ENCODE results near the gene WFDC5.

Gene WFDC5

GRCh38 chr20:45070932-45071632, 43.9 kb downstream of the WFDC5 start (continued):
- TF ChIP-seq, protein P1, sequence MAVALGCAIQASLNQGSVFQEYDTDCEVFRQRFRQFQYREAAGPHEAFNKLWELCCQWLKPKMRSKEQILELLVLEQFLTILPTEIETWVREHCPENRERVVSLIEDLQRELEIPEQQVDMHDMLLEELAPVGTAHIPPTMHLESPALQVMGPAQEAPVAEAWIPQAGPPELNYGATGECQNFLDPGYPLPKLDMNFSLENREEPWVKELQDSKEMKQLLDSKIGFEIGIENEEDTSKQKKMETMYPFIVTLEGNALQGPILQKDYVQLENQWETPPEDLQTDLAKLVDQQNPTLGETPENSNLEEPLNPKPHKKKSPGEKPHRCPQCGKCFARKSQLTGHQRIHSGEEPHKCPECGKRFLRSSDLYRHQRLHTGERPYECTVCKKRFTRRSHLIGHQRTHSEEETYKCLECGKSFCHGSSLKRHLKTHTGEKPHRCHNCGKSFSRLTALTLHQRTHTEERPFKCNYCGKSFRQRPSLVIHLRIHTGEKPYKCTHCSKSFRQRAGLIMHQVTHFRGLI (tag by site-specific recombination; IDR thresholded peaks at IDR 0.05): no peak
- TF ChIP-seq, protein P2, sequence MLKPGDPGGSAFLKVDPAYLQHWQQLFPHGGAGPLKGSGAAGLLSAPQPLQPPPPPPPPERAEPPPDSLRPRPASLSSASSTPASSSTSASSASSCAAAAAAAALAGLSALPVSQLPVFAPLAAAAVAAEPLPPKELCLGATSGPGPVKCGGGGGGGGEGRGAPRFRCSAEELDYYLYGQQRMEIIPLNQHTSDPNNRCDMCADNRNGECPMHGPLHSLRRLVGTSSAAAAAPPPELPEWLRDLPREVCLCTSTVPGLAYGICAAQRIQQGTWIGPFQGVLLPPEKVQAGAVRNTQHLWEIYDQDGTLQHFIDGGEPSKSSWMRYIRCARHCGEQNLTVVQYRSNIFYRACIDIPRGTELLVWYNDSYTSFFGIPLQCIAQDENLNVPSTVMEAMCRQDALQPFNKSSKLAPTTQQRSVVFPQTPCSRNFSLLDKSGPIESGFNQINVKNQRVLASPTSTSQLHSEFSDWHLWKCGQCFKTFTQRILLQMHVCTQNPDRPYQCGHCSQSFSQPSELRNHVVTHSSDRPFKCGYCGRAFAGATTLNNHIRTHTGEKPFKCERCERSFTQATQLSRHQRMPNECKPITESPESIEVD (tag by site-specific recombination; IDR thresholded peaks at IDR 0.05): peak; percentile 86
- TF ChIP-seq ZIC2 (tag by site-specific recombination; IDR thresholded peaks at IDR 0.05) (no peak), ZNF830 (tag by site-specific recombination; IDR thresholded peaks at IDR 0.05; ENCODE audit: low read depth) (no peak), ZNF394 (tag by site-specific recombination; IDR thresholded peaks at IDR 0.05; ENCODE audit: borderline replicate concordance) (no peak), ZNF501 (tag by site-specific recombination; IDR thresholded peaks at IDR 0.05) (no peak), GFI1B (tag by site-specific recombination; IDR thresholded peaks at IDR 0.05) (no peak), ZNF335 (tag by site-specific recombination; conservative IDR thresholded peaks at IDR 0.05) (peak; percentile 61), ZNF571 (tag by site-specific recombination; IDR thresholded peaks at IDR 0.05) (no peak), ZNF140 (tag by site-specific recombination; IDR thresholded peaks at IDR 0.05) (no peak), ZNF621 (tag by site-specific recombination; IDR thresholded peaks at IDR 0.05) (no peak), ZXDB (tag by site-specific recombination; IDR thresholded peaks at IDR 0.05) (peak; percentile 64; the same call in 1 of the 2 replicates), ZNF624 (tag by site-specific recombination; IDR thresholded peaks at IDR 0.05) (no peak), HOXA7 (CRISPR knock-in tag; IDR thresholded peaks at IDR 0.05; ENCODE audit: borderline replicate concordance) (no peak), ZNF529 (tag by site-specific recombination; IDR thresholded peaks at IDR 0.05; ENCODE audit: insufficient replicate concordance) (no peak), ZNF610 (tag by site-specific recombination; IDR thresholded peaks at IDR 0.05; ENCODE audit: borderline replicate concordance) (no peak), KLF10 (tag by site-specific recombination; IDR thresholded peaks at IDR 0.05) (no peak), SCRT2 (tag by site-specific recombination; IDR thresholded peaks at IDR 0.05) (peak; percentile 58), ZSCAN30 (tag by site-specific recombination; IDR thresholded peaks at IDR 0.05) (no peak), ZNF23 (tag by site-specific recombination; IDR thresholded peaks at IDR 0.05; ENCODE audit: borderline replicate concordance) (no peak), ZFP69B (tag by site-specific recombination; IDR thresholded peaks at IDR 0.05) (no peak), ZNF776 (tag by site-specific recombination; IDR thresholded peaks at IDR 0.05; ENCODE audit: borderline replicate concordance) (no peak), ZNF214 (tag by site-specific recombination; IDR thresholded peaks at IDR 0.05; ENCODE audit: borderline replicate concordance) (no peak), SETDB1 (IDR thresholded peaks at IDR 0.05; ENCODE audit: insufficient read length, low read length) (no peak), ZNF530 (tag by site-specific recombination; IDR thresholded peaks at IDR 0.05; ENCODE audit: low read depth) (no peak), ZNF37A (tag by site-specific recombination; IDR thresholded peaks at IDR 0.05) (no peak)
- TF ChIP-seq, protein P3, sequence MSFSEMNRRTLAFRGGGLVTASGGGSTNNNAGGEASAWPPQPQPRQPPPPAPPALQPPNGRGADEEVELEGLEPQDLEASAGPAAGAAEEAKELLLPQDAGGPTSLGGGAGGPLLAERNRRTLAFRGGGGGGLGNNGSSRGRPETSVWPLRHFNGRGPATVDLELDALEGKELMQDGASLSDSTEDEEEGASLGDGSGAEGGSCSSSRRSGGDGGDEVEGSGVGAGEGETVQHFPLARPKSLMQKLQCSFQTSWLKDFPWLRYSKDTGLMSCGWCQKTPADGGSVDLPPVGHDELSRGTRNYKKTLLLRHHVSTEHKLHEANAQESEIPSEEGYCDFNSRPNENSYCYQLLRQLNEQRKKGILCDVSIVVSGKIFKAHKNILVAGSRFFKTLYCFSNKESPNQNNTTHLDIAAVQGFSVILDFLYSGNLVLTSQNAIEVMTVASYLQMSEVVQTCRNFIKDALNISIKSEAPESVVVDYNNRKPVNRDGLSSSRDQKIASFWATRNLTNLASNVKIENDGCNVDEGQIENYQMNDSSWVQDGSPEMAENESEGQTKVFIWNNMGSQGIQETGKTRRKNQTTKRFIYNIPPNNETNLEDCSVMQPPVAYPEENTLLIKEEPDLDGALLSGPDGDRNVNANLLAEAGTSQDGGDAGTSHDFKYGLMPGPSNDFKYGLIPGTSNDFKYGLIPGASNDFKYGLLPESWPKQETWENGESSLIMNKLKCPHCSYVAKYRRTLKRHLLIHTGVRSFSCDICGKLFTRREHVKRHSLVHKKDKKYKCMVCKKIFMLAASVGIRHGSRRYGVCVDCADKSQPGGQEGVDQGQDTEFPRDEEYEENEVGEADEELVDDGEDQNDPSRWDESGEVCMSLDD (tag by site-specific recombination; IDR thresholded peaks at IDR 0.05): no peak
- TF ChIP-seq, protein P4, sequence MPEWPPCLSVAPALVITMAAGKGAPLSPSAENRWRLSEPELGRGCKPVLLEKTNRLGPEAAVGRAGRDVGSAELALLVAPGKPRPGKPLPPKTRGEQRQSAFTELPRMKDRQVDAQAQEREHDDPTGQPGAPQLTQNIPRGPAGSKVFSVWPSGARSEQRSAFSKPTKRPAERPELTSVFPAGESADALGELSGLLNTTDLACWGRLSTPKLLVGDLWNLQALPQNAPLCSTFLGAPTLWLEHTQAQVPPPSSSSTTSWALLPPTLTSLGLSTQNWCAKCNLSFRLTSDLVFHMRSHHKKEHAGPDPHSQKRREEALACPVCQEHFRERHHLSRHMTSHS (tag by site-specific recombination; IDR thresholded peaks at IDR 0.05): no peak
- TF ChIP-seq, protein P5, sequence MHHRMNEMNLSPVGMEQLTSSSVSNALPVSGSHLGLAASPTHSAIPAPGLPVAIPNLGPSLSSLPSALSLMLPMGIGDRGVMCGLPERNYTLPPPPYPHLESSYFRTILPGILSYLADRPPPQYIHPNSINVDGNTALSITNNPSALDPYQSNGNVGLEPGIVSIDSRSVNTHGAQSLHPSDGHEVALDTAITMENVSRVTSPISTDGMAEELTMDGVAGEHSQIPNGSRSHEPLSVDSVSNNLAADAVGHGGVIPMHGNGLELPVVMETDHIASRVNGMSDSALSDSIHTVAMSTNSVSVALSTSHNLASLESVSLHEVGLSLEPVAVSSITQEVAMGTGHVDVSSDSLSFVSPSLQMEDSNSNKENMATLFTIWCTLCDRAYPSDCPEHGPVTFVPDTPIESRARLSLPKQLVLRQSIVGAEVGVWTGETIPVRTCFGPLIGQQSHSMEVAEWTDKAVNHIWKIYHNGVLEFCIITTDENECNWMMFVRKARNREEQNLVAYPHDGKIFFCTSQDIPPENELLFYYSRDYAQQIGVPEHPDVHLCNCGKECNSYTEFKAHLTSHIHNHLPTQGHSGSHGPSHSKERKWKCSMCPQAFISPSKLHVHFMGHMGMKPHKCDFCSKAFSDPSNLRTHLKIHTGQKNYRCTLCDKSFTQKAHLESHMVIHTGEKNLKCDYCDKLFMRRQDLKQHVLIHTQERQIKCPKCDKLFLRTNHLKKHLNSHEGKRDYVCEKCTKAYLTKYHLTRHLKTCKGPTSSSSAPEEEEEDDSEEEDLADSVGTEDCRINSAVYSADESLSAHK (tag by site-specific recombination; IDR thresholded peaks at IDR 0.05): peak; percentile 57; the same call in 1 of the 2 replicates
- TF ChIP-seq, protein P6, sequence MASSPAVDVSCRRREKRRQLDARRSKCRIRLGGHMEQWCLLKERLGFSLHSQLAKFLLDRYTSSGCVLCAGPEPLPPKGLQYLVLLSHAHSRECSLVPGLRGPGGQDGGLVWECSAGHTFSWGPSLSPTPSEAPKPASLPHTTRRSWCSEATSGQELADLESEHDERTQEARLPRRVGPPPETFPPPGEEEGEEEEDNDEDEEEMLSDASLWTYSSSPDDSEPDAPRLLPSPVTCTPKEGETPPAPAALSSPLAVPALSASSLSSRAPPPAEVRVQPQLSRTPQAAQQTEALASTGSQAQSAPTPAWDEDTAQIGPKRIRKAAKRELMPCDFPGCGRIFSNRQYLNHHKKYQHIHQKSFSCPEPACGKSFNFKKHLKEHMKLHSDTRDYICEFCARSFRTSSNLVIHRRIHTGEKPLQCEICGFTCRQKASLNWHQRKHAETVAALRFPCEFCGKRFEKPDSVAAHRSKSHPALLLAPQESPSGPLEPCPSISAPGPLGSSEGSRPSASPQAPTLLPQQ (tag by site-specific recombination; IDR thresholded peaks at IDR 0.05): peak; percentile 77
